C1 segment of cervical spinal cord (tissue), 14 donors: ENCODE results near the gene TBCEL.
"Not testable (repeated sequence)": the region's sequence is repeated elsewhere in the genome, so short reads cannot be mapped to it uniquely, and the experiment has no call there.

Source experiments
- DNase-seq, 14 donors: peaks; one replicate each; lab custom pipeline; 2025; lab: John Stamatoyannopoulos, UW

TBCEL gene

GRCh38 chr11:121024989-121025388 lies 1.1 kb downstream of the TBCEL start:
- DNase-seq, result no peak

- DNase-seq, result no peak
Observed at GRCh38 chr11:121029153-121029552, 5.3 kb downstream of the TBCEL start.

GRCh38 chr11:121029813-121030445 lies 6.0 kb downstream of the TBCEL start:
- DNase-seq, result no peak

DNA sequence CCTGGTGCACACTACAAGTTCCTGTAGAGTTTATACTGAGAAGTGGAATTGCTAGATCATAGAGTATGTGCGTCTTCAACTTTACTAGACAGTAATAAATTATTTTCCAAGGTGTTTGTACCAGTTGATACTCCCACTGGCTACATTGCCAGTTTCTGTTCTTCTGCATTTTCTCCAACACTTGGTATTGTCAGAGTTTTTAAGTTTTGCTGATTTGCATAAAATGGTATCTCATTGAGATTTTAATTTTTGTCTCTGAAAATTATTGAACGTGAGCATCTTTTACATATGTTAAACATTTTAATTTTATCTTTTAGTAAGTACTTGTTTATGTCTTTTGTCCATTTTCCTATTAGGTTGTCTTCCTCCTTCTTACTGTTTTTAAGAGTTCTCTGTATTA lies 7.3 kb downstream of the TBCEL start:
- DNase-seq, result no peak

- DNase-seq, result not testable (repeated sequence)
Observed at GRCh38 chr11:121031648-121032047, 7.7 kb downstream of the TBCEL start.

DNA sequence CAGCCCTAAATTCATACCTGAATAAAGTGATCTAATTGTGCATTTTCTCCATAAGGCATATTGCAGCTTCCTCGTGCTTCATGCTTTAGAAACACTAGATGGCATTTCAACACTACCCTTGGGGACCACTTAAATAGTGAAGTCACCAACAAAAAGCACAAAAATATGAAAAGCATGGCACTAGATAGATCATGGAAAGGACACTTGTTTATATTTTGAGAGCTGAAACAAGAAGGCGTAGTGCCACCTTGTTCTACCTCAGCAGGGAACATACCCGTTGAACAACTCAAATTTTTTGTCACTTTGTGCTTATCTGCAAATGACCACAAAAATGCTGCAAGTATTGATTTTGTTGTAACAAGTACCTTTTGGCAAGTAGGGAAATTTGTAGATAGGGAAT lies 8.6 kb downstream of the TBCEL start:
- no peak for DNase-seq

DNA sequence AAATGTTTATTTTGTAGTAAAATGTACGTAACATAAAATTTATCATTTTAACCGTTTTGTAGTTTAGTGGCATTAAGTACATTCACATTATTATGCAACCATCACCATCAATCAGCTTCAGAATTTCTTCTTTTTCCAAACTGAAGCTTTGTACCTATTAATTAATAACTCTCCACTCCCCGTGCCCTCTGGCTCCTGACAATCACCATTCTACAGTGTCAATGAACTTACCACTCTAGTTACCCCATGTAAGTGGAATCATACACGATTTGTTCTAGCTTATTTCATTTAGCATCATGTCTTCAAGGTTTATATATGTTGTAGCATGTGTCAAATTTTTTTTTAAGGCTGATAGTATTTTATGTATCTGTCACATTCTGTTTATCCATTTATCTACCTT lies 9.7 kb downstream of the TBCEL start:
- no peak for DNase-seq

GRCh38 chr11:121035169-121035755 lies 11.4 kb downstream of the TBCEL start:
- DNase-seq, result no peak

- no peak for DNase-seq
Observed at GRCh38 chr11:121035780-121036179, 11.9 kb downstream of the TBCEL start.

DNA sequence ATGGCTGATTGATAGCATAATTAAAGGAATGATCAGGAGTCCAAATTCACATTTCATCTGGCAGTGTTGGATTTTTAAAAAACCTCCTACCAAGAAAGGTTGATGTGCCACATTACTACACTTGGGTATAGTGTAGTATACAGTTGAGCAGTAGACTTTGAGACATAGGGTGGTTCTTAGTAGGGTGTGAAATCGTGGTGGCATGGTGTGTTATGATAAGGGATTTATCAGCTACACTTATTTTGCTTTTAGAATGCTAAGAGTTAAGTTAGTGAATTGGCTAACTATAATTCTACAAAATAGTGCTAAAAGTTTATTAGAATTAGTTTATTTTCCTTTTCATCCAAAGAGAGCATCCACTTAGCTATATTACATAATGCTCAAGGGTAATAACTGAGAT lies 13.1 kb downstream of the TBCEL start:
- DNase-seq, result no peak

- DNase-seq, result no peak
Observed at GRCh38 chr11:121038648-121039409, 14.9 kb downstream of the TBCEL start.

DNA sequence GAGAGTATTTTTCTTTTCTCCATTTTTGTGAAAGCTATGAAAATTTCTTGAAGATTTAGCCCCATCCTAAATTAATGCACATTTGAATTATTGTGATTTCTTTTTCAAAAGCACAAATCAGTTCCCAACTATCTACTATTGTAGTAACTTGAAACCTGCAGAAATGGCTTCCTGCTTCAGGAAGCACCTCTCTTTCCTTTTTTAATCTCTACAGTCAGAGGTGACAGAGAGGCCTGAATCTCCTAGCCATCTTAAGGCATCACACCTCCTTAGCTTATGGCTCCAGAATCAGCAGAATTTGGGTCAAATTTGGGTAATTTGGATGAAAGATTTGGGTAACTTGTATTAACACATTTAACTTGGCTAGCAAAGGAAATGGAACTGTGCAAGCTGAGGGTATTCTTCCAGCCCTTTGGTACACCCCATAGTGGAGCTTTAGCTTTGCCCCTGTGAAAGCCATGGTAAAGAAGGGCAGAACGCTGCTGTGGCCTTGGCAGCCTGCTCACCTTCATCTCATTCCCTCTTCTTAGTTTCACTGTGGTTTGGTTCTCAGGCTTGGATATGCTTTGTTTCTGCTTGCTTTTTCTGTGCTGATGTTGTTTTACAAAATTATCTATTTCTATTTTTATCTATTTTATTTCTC lies 16.2 kb downstream of the TBCEL start:
- no peak for DNase-seq

GRCh38 chr11:121040614-121041002 lies 16.7 kb downstream of the TBCEL start:
- no peak for DNase-seq

- no peak for DNase-seq
Observed at GRCh38 chr11:121041072-121041471, 17.2 kb downstream of the TBCEL start.

DNA sequence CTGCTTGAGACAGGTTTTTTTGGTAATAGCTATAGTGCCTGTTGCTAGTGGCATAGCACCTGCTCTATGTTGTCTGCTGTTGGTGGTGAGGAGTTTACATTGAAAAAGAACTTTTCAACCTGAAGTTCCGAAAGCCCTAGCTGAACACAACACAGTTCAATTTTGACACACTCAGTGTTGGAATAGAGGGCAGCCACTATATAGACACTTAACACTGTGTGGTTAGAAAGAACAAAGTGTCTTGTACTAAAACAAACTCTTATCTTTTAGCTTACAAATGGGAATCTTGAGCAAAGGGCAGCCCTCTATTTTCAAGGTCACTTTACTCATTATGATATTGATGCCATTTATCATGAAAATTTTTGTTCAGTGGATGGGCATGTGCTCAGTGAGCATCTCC lies 18.4 kb downstream of the TBCEL start:
- DNase-seq, result no peak

GRCh38 chr11:121047926-121048325 lies 24.0 kb downstream of the TBCEL start:
- no peak for DNase-seq

DNA sequence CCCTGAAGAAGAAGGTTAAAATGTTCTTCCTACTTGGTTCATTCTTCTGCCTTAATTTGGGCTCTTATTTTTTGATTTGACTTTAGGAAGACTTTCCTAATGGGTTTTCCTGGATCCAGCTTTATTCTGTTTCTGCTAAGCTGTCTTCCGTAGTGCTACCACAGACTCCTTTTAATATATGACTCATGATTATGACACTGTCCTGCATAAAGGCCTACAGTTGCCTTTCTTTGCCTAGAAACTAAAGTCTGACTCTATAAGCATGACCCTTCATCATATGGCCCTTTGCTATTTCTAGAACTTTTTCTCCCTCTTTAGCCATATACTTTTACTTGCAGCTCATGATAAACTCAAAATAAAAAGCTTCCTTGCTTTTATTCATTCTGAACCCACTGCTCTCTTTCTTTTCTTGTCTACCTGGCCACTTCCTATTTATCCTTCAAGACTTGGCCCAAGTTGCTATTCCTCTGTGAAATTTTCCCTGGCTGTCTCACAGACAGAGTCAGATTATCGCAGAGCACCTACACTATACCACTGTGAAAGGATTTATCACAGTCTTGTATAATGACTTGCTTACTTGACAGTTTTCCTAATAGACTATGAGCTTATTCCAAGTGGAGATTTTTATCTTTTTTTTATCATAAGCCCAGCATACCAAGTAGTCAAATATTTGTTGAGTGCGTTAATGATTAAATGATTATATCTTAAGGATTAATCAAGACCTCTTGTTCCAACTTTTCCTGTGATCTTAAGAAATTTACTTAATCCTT lies 24.7 kb downstream of the TBCEL start:
- no peak for DNase-seq

- DNase-seq, result no peak
Observed at GRCh38 chr11:121053244-121053643, 29.3 kb downstream of the TBCEL start.

DNA sequence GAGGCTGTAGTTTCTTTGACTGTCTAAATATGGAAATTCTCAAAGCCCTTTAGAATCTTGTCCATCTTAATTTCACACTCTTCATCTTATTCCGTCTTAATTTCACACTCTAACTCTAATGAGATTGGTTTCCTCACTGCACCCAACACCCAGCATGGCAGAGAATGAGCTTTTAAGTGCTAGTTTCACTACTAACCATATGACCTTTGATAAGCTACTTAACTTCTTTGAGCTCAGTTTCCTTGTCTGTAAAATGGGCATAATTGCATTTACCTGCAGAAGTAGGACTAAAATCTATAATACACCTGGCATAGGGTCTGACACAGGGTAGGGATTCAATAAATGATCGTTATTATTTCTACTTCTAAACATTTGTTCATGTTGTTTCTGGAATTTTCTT lies 30.4 kb downstream of the TBCEL start:
- DNase-seq, result no peak

GRCh38 chr11:121055076-121055475 lies 31.2 kb downstream of the TBCEL start:
- DNase-seq, result no peak

DNA sequence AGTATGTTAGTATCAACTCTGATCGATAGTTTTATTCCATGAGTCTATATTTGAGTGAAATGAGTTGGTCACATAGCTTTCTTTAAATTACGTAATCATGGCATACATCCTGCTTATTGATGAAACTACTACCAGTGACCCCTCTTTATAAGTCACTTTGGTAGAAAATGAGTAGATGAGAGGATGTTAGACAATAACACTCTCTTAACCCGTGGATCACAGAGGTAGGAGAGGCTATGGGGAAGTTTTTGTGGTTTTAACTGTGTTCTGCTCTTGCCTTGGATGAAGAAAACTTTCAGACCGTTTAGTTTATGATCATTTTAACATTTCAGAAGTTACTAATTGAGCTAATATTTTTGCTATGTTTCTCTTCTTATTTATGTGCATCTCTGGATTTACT lies 34.0 kb downstream of the TBCEL start:
- no peak for DNase-seq

DNA sequence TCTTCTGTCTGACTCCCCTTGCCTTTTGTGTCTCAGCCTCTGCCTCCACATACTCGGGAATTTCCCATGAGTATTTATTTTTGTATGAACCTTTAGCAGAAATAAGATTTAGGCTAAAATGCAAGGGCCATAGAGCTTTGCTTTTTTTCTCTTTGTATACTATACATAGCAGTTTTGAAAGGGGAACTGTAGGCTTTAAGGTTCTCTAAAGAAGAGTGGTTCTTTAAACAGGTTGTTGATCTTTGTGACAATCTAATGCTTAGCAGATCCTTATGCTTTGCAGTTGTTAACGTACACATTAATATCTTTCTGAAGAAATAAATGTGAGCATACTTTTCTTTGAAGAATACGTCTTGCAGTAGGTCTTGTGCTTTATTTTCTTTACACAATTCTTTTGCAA lies 35.0 kb downstream of the TBCEL start:
- no peak for DNase-seq
